ENCODE measurements around the gene TREX2.

- no peak for TF ChIP-seq BMI1 (IDR thresholded peaks at IDR 0.05; ENCODE audit: borderline replicate concordance)
- no peak for TF ChIP-seq TBL1XR1 (IDR thresholded peaks at IDR 0.05; ENCODE audit: low read depth, low read length)
- no peak for TF ChIP-seq NR2C2 (IDR thresholded peaks at IDR 0.05; ENCODE audit: borderline replicate concordance, control insufficient read depth, insufficient read length, low read depth)
- no peak for TF ChIP-seq CBX5 (IDR thresholded peaks at IDR 0.05; ENCODE audit: low read depth)
- no peak for TF ChIP-seq ESRRA (IDR thresholded peaks at IDR 0.05; ENCODE audit: low read length)
- TF ChIP-seq SUZ12 (IDR thresholded peaks at IDR 0.05; ENCODE audit: unreplicated experiment) = no peak
- no peak for TF ChIP-seq RAD51 (IDR thresholded peaks at IDR 0.05)
- no peak for TF ChIP-seq ATF3 (IDR thresholded peaks at IDR 0.05; ENCODE audit: borderline replicate concordance, extremely low read depth, low read depth, low read length)
- TF ChIP-seq ELK1 (IDR thresholded peaks at IDR 0.05; ENCODE audit: low read depth, low read length) = no peak
- no peak for TF ChIP-seq HDAC6 (IDR thresholded peaks at IDR 0.05; ENCODE audit: unreplicated experiment)
- TF ChIP-seq POLR2A (IDR thresholded peaks at IDR 0.05; ENCODE audit: low read depth, low read length) = no peak
Measured at GRCh38 chrX:153486171-153486570, 40.3 kb upstream of the TREX2 start.
